GM19395 (cell line): Measurements from ENCODE around the gene CSNK1G2.

Source experiments
- ATAC-seq: cut with Tn5 transposase; IDR thresholded peaks from one replicate; pipeline ENCODE4 v1.9.1; 2021; ENCODE audit warnings: mild to moderate bottlenecking, moderate library complexity; ENCODE audit not compliant: unreplicated experiment

Gene CSNK1G2

DNA sequence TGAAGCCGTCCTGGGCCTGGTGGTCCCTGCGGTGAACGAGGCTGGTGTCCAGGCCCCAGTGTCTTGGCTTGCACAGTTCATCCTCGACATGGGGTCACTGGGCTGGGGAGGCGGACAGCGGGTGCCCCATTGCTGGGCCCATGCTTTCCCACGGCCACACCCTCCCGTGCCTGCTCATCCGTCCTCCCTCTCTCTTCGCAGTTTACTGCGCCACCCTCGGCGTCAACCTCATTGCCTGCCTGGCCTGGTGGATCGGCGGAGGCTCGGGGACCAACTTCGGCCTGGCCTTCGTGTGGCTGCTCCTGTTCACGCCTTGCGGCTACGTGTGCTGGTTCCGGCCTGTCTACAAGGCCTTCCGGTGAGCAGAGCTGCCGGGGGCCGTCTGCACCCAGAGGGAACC lies 23.0 kb upstream of the CSNK1G2 start:
- no peak for ATAC-seq

DNA sequence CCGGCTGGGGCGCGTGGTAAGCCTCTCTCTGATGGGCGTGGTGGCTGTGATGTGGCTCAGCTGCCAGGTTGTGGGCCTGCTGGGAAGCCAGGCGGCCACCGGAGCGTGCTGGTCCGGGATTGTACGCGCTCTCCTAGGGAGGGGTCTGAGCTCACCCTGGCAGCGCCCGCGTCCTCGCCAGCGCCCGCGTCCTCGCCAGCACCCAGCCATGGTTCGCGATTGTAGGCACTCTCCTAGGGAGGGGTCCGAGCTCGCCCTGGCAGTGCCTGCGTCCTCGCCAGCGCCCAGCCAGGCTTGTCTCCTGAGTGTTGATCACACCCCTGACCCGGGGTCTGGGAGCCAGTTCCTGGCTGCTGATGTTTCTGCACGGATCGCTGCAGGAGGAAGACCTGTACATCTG lies 22.0 kb upstream of the CSNK1G2 start:
- ATAC-seq = no peak

DNA sequence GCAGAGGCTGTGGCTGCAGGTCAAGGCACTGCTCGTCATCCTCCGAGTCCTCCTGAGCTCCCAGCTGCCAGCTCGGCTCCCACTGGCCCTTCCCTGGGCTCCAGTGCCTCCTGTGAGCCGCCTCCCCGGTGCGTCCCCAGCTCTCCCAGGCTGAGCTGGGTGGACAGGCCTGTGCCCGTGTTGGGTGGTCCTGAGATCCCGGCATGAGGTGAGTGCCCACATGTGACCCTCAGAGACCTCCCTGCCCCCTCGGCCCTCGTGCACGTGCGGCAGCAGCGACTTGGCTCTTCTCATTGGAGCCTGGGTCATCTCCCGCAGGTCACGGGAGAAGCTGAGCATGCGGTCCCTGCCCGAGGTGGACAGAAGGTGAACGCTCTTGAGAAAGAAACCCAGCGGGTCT lies 20.3 kb upstream of the CSNK1G2 start:
- ATAC-seq = no peak

DNA sequence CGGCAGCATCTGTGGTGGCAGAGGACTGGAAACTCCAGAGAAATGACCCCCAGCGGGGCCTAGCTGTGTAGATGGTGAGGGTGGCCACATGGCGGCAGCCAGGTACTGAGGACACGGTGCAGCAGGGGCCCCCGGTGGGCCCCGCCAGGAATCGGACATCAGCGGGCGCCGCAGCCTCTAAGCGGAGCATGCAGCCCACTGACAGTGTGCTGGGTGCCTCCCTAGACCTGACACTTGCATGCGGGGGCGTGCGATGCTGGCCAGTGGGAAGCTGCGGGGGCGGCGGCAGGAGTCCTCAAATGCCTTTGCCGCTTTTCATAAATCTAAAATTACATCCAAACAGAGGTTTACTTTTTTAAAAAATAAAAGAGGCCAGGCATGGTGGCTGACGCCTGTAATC lies 19.6 kb upstream of the CSNK1G2 start:
- no peak for ATAC-seq

DNA sequence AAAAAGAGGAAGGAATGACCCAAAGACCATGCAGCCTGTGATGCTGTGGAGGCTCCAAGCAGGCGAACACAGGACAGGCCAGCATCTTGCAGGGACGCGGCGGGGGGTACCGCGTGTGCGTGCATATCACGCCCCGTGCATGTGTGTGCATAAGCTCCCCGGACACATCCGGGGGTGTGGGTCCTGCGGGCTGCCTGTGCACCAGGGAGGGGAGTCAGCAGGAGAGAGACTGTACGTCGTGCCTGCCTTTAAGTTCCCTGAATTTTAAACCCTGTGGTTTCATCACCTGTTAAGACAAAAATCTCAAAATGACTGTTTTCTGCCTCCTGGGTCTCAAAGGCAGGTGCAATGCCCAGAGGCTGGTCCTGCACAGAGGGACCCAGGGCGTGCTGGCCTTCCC lies 19.1 kb upstream of the CSNK1G2 start:
- ATAC-seq = no peak

DNA sequence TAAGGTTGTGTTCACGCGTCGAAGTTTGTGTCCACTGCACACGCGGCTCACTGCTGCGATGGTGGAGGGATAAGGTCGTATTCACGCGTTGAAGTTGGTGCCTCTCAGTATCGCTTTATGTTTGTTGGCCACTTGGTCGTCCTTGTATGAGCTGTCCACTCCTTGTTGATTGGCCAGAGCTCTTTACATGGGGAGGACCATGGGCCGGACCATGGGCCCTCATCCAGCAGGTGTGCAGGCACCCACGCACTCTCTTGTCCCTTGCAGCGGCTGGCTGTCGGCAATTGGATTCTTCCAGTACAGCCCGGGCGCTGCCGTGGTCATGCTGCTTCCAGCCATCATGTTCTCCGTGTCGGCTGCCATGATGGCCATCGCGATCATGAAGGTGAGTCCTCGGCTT lies 18.2 kb upstream of the CSNK1G2 start:
- ATAC-seq = no peak

DNA sequence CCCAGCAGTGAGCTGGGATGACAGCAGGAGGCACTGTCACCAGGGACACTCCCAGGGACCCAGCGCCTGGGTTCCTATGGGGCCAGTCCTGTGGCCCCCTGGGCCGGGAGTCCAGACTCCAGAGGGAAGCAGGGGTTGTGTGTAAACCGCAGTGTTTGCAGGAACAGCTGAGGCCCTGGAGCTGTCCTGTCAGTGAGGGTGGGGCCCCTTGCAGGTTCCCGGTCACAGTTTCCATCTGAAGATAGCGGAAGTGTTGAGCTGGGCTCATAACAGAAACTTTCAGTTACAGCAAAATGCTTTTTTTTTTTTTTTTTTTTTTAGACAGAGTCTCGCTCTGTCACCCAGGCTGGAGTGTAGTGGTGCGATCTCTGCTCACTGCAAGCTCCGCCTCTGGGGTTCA lies 17.7 kb upstream of the CSNK1G2 start:
- no peak for ATAC-seq

DNA sequence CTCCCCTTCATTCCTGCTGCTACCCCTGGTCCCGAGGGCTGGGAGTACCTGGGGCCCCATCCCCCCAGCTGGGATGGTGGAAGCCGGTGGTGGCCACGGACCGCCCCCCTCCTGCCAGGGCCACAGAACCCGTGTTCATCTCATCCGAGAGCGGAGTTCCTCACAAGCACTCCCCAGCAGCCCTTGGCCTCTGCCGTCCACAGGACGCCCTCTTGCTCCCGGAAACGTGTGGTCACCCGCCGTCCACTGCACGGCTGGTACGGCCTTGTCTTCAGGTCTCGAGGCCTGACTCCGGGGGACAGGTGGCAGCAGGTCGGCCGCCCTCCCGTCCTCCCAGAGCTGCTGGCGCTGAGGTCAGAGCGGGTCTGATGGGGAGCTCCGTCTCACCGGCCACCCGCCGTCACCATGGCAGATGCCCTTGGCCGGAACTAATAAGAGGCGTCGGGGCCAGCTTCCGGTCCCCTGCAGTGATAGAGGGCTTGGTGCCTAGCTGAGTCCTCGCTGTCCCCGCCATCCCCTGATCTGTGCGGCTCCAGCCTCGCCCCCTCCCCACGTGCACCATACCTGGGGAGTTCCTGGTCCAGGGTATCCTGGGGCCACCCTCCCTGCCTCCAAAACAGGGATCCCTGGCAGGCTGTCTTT lies 16.5 kb upstream of the CSNK1G2 start:
- ATAC-seq = no peak

DNA sequence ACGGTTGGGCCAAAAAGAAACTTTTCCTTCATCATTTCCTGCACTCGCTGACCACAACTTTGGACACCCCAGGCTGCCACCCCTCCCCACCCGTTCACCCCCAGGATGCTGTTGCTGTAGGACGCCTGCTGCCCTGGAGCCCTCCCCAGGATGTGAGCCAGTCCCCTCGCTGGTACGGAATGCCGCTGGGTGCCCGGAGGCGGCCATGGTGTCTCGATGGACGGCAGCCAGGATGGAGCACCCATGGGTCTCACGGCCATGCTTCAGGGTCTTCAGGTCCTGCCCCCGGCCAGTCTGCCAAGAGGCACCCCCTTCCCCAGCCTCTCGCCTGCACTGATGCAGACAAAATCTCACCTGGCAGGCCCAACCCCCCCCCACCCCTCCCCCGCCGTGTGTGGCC lies 15.4 kb upstream of the CSNK1G2 start:
- ATAC-seq = no peak

DNA sequence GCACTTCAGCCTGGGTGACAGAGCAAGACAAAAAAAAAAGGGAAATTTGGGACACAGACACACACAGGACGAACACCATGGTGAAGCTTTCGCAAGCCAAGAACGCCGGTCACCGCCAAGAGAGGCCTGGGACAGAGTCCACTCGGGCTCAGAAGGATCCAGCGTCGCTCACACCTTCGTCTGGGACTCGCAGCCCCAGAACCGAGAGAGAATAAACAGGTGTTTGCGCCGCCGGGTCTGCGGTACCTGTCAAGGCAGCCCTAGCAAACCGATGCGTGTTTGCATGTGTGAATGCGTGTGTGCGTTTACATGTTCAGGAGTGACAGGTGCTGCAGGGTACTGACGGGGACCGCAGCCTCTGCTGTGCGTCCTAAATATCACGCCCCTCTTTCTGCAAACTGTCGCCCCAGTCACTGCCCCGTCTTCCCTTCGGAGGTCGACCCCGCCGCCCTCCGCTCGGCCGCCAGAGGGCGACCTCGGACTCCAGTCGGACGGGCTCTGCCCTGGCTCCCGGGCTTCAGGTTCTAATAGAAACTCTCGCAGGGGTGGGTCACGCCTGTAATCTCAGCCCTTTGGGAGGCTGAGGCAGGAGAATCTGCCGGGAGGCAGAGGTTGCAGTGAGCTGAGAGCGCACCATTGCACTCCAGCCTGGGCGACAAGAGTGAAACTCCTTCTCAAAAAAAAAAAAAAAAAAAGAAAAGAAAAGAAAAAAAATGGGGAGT lies 11.8 kb upstream of the CSNK1G2 start:
- no peak for ATAC-seq

DNA sequence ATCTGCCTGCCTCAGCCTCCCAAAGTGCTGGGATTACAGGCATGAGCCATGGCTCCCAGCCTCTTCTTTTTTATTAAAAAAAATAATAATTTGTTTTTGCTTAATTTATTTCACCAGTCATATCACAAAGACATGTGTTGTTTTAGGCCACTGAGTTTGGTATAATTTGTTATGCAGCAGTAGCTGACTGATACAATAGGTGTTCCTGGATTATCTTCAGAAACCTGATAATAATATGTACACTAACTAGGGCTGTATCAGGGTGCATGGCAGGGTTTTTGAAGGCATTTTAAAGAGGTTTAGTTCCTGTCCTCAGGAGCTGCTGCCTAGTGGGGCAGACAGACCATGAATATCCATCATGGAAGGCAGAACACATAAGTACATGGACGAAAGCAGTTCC lies 9.5 kb upstream of the CSNK1G2 start:
- no peak for ATAC-seq

DNA sequence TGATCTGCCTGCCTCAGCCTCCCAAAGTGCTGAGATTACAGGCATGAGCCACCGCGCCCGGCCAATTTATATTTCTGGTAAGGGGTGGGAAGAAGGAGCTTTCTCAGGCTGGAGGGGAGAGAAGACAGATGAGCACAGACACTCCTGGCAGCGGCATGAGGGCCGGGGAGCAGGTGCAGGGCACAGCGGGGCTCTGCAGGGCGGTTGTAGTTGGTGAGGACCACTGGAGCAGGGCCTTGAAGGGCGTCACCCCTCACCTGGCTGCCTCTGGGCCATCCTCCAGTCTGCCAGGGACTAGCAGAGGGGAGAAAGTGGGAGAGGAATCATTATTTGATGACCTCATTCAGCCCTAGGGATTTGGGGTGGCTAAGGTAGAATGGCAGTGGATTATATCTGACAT lies 8.6 kb upstream of the CSNK1G2 start:
- no peak for ATAC-seq

DNA sequence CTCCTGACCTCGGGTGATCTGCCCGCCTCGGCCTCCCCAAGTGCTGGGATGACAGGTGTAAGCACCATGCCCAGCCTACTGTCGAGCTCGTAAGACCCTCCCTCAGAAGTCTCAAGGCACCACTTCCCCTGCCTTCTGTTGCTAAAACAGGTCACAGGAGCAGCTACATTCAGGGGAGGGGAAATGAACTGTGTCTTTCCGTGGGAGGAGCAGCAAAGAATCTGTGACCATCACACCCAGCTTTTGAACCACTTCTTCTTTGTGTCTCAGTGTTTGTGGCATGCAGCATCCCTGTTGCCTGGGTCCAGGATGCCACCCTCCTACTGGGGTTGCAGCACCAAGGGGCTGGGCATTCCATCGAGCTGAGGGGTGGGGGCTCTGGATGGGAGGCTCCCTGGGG lies 7.7 kb upstream of the CSNK1G2 start:
- no peak for ATAC-seq

DNA sequence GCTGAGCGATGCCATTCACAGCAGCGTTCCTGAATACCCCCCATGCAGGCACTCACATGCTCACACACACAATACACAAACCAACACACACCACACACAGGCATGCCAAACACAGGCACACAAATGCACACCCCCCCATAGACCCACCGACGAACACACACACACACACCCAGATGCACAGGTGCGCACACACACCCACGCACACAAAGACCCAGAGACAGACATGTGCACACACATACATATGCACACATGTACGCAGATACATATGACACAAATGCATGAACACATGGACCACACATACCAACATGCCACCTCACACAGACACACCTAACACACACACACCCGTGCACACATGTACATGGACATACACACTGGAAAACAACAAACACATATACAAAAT lies 7.0 kb upstream of the CSNK1G2 start:
- no peak for ATAC-seq

DNA sequence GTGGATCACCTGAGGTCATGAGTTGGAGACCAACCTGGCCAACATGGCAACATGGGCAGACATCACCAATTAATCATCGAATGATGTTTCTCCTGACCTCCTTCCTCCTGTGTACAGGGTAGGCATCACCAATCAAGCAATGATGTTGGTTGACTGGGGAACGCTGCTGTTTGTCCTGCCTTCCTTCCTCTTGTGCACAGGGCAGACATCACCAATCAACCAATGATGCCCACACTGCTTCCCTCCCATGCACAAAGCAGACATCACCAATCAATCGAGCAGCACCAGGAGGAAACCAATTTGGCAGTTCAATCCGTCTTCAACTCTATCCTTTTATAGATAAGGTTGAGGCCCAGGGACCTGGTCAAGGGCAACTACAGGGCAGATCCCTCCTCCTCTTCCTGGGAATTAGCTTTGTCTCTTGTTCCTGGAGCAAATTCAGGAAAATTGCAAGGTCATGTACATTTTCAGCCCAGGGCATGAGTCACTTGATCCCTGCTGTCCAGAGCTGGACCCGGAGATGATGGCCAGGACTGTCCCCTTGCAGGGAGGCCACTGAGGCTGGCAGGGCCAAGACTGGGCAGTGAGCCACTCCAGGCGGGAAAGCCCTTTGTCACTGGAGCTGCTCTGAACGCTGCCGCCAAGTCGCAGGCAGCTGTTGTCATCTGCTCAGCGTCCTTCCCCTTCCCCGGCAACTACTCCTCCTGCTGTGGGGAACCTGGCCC lies 5.3 kb upstream of the CSNK1G2 start:
- ATAC-seq = no peak

DNA sequence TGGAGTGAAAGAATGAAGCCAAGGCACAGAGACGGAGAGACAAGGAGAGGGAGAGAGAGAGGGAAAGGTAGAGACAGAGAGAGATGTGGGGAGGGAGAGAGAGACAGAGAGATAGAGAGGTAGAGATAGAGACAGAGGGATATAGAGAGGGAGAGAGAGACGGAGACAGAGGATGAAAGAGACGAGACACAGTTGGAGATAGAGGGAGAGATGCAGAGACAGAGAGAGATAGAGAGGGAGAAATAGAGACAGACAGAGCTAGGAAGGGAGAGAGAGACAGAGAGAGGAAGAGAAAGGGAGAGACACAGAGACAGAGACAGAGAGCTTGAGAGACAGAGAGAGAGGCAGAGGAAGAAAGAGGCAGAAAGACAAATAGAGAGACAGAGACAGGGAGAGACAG lies 4.5 kb upstream of the CSNK1G2 start:
- ATAC-seq = no peak

DNA sequence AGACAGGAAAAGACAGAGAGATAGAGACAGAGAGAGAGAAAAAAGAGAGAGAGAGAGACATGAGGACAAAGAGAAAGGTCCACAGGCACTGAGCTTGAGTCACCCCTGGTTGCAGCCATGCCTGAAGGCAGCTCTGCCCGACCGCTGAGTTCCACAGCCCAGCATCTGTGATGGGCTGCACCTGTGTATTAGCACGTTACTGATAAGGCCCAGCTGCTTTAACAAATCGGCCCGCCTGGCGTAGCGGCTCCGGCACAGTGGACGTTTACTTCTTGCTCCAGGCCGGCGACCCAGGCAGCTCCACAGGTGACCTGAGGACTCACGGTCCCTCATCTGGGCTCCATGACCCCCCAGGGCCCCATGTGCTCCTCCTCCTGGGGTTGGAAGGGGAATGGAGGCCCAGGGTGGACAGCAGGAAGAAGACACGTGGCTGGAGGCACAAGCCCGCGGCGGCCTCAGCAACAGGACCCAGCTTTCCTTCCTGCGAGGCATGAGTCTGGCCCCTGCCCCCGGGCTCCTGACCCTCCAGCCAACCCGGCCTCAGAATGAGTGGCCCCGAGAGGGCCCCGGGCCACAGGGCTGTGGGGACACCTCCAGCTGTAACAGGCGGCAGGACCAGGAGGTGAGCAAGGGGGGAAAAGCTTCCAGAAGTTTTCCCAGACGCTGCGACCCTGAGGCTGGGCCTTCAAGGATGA lies 3.9 kb upstream of the CSNK1G2 start:
- ATAC-seq = no peak

DNA sequence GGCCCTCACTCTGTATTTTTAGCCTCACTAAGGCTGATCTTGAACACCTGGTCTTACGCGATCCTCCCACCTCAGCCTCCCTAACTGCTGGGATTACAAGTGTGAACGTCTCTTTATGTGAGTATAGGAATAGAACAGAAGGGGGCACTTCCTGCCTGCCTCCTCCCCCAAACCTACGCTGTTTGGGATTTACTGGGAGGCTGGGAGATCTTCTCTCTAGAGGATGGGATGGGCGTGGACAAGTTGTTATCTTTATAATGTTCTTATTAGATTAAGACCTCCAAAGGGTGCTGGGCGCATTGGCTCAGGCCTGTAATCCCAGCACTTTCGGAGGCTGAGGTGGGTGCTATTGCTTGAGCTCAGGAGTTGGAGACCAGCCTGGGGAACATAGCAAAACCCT lies 2.9 kb upstream of the CSNK1G2 start:
- ATAC-seq = no peak

DNA sequence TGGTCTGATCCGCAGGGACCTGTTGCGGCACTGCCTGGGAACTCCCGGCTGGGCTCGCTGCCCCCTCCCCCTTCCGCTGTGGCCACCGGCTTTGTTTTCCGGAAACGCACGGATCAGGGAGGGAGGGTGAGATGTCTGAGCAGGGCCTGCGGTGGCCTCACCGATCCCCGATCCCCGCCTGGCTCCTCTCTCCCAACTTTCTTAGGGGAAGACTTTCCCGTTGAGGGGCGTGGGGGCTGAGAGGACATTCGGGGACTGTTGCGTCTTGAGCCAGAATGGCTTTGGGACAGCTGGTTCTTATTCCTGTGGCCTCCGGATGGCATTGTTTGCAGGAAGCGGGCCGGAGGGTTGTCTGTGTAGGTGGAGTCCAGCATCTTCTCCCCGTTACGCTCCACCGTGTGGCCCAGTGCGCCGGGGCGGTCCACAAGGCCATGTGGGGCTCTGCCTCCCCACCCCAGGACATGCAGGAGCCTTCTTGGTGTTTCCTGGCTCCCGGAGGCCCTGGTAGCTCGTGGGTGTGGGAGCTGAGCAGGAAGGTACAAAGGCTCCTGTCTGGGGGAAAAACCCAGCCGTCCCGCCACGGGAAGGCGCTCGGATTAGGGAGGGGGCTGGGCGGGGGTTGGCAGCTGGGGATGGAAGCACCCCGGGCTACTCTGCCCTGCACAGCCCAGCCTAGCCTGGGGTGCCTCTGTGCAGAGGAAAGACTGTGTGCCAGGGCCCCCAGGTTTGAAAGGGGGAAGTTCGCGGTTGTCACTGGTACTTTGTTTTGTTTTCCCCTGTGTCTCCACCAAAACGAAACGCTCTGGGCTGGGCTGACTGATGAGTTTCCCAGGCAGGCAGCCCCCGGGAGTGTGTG lies 1.3 kb downstream of the CSNK1G2 start:
- ATAC-seq = no peak

DNA sequence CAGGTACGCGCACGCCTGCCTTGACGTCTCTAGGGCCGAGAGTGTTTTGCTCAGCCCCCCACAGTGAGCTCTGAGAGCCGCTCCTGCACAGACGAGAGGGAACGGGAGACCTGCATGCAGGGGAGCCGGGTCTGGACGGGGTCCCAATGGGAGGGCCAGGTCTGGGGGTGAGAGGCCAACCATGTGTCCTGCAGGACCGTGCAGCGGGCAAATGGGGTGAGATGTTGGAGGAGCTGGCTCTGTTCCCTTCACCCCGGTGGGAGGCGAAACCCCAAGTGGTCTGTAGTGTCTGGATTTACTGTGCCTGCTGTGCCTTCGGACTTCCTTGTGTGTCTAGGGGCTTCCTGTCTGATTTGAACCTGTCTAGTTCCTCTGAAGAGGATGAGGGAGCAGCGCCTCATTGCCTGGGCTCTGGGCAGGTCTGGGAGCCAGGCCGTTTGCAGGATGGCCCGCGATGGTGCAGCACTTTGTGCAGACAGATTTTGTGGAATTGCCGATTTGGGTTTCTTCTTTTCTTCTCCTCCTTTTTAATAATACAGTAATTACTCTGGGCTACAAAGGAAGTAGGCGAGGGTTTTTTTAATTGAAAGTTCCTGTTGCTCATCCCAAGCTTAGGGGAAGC lies 2.1 kb downstream of the CSNK1G2 start:
- no peak for ATAC-seq
